Brain microvascular endothelial cell (primary cell): ENCODE results near the gene ACTRT3.

ENCODE experiments used
- DNase-seq: peaks from one replicate; pipeline ENCODE4 v3.0.0-alpha.2; 2020
- H3K27ac ChIP-seq: fragments of 250-450 bp; sonication (Bioruptor Pico); 2 replicates; pipeline ENCODE4 v1.5.1; 2020; ENCODE audit warnings: mild to moderate bottlenecking, moderate library complexity
- H3K27me3 ChIP-seq: fragments of 250-450 bp; sonication (Bioruptor Pico); replicated peaks from 2 replicates; pipeline ENCODE4 v1.5.1; 2020; ENCODE audit warnings: mild to moderate bottlenecking
- H3K36me3 ChIP-seq: fragments of 250-450 bp; sonication (Bioruptor Pico); replicated peaks from 2 replicates; pipeline ENCODE4 v1.5.1; 2020; ENCODE audit warnings: mild to moderate bottlenecking
- H3K4me3 ChIP-seq: 2 replicates; pipeline ENCODE4 v1.5.1; 2011; ENCODE audit warnings: low read depth, mild to moderate bottlenecking, control low read depth, low read length, moderate library complexity
- in situ Hi-C: cut with HindIII; loops from 2 replicates; pipeline ENCODE4 v1.10.0; 2017; ENCODE audit warnings: low sequenced_read_pairs, low pct_ligation_motif_present
- TF ChIP-seq, protein P1 (sequence below): IDR thresholded peaks from 2 replicates; pipeline ENCODE4 v1.5.1; 2011; ENCODE audit warnings: low read depth, mild to moderate bottlenecking, moderate library complexity, low read length, control low read depth, inconsistent platforms; ENCODE audit errors: missing control alignments

The ACTRT3 gene

DNA sequence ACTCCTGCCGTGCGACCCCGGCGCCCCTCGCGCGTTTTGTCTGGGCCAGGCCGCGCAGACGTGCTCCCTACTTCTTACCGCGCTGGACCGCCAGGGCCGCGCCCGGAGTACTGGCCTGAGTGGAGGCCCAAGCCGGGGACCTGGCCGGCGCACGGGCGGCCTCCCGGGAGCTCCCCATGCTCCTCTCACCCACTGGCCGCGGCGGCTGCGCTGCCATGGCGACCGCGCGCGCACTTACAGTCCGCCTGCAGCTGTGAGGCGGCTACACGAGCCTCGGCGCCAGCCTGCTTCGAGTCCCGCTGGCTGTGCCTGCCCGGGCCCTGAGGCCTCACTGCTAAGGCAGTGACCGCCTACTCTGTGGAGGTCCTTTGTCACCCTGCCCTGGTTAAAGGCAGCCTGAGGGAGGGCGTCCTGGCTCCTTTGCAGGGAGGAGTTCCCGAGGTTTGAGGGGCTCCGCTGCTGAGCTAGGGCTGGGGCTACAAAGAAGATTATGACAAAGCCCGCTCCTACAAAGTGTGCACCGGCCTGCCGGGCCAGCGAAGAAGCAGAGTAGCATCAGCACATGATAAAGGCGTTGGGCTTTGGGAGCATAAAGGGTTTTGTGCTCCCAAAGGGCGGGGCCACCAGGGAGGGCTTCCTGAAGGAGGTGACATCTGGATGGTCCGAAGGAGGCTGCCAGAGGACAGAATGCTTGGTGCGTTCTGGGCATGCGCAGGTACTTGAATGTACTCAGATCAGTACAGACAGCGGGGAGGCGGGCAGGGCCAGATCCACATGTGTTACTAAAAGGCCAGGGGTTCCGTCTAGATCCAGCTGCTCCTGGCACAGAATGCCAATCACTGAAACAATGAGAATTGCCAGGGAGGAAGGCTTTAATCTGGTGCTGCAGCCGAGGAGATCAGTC lies 43.2 kb upstream of the ACTRT3 start, which contains the start of the genes LRRC34 and LRRIQ4:
Gene LRRC34, minus strand, starts transcription at position 573 of the 904 bp plus-strand sequence. Its CDS starts 356 bp downstream, at position 217.
Gene LRRIQ4, plus strand, starts transcription at position 539 of the 904 bp plus-strand sequence. CDS start 9,052 bp downstream, outside the sequence.
- peak; percentile 67 for DNase-seq
- Histone ChIP-seq H3K27ac (peak within 1 kb of the TSS; percentile 49), H3K36me3 (no peaks in the 10 kb centered on the region), H3K27me3 (no peaks in the 10 kb centered on the region), H3K4me3 (peak within 1 kb of the TSS; percentile 65)
- in situ Hi-C loops: no loop called here
- TF ChIP-seq, protein P1, sequence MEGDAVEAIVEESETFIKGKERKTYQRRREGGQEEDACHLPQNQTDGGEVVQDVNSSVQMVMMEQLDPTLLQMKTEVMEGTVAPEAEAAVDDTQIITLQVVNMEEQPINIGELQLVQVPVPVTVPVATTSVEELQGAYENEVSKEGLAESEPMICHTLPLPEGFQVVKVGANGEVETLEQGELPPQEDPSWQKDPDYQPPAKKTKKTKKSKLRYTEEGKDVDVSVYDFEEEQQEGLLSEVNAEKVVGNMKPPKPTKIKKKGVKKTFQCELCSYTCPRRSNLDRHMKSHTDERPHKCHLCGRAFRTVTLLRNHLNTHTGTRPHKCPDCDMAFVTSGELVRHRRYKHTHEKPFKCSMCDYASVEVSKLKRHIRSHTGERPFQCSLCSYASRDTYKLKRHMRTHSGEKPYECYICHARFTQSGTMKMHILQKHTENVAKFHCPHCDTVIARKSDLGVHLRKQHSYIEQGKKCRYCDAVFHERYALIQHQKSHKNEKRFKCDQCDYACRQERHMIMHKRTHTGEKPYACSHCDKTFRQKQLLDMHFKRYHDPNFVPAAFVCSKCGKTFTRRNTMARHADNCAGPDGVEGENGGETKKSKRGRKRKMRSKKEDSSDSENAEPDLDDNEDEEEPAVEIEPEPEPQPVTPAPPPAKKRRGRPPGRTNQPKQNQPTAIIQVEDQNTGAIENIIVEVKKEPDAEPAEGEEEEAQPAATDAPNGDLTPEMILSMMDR: no peak

DNA sequence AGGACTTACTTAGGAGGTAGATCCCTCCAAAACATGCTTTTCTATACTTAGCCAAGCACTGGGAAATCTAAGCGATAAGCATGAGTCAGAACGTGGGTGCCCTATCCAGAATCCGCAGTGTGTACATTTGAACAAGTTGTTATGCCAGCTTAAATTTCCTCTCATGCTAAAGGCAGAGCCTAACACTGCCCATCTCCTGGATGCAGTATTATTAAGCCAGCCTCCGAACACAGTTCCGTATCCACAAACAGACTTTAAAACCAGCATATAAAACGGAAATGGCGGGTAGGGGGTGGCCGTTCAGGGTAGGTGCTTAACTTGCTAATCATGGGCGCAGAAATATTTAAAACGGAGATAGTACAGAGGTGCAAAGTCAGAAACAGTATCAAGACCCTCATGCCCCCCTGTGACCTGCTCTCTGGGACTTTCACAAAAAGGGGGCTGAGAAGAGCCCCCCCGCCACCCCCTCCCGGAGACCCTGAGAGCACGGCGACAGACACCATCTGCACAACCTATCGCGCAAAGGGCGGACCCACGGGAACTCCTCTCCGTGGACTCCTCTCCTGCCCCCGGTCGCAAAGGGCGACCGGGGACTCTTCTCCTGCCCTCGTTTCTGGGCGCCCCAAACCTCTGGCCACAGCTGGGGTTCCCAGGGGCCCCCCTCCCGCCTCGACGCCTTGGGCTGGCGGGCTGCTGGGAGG lies 42.4 kb upstream of the ACTRT3 start:
- Histone ChIP-seq H3K27ac (peak overlapping the region; percentile 49), H3K27me3 (no peaks in the 10 kb centered on the region), H3K36me3 (no peaks in the 10 kb centered on the region), H3K4me3 (peak overlapping the region; percentile 65)
- peak; percentile 71 for DNase-seq
- in situ Hi-C loops: no loop called here
- TF ChIP-seq, protein P1: no peak

GRCh38 chr3:169809230-169809795 lies 40.0 kb upstream of the ACTRT3 start:
- in situ Hi-C loops: no loop called here
- DNase-seq: no peak

DNA sequence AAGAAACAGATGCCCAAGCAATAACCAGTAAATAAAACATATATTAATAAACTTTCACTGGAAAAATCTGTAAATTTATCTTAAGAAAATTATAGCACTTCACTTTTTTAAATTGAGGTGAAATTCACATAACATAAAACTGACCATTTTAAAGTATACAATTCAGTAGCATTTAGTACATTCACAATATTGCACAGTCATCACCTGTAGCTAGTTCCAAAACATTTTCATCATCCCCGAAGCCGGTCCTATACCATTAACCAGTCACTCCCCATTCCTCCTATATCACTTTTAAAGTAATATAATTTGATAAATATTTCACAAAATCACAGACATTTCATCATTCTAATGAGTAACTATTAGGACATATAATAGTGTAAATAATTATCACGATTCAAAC lies 35.3 kb upstream of the ACTRT3 start:
- TF ChIP-seq, protein P1: no peak
- H3K4me3 ChIP-seq: no peak overlapping the region
- in situ Hi-C loops: no loop called here
- no peak overlapping the region for H3K27ac ChIP-seq
- no peaks in the 10 kb centered on the region for H3K27me3 ChIP-seq
- no peak for DNase-seq
- no peaks in the 10 kb centered on the region for H3K36me3 ChIP-seq

More at GRCh38 chr3:169809230-169809795, 40.0 kb upstream of the ACTRT3 start:
- H3K27me3 ChIP-seq: no peaks in the 10 kb centered on the region
- TF ChIP-seq, protein P1: no peak
- H3K4me3 ChIP-seq: no peak overlapping the region
- no peak overlapping the region for H3K27ac ChIP-seq
- H3K36me3 ChIP-seq: no peaks in the 10 kb centered on the region

DNA sequence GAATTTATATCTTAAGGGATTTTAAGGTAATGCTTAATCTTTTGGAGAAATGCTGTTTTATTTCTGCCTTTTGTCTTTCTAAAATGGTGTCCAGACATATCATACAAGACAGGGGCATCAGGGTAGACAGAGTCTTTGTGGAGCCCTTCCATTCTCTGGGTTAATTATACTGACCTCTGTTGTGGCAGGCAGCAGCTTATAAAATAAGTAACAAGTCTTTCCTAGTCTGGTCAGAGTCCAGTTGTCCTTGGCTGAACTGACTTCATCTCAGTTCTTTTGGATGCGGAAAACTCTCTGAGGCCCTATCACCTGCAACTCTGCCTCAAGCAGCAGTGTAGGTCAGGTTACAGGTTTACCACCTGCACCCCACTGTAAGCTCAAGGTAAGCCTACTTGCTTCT lies 23.0 kb upstream of the ACTRT3 start:
- H3K27ac ChIP-seq: no peak overlapping the region
- in situ Hi-C loops: no loop called here
- peaks cover 13% of the 10 kb centered on the region for H3K36me3 ChIP-seq
- H3K27me3 ChIP-seq: no peaks in the 10 kb centered on the region
- DNase-seq: no peak
- H3K4me3 ChIP-seq: no peak overlapping the region
- TF ChIP-seq, protein P1: no peak
